GM23248 (cell line): ENCODE measurements around the gene IRF5. TPM values are rescaled to one million over a fixed set of nuclear protein-coding genes. Genes with fewer than 3 reads are reported as not detected.
A peak's percentile ranks its signal among the peaks of the same experiment; 100 is the strongest.

ENCODE experiments used
- DNase-seq: peaks from one replicate; pipeline ENCODE4 v3.0.0-alpha.2; 2015
- H2AFZ ChIP-seq: fragments of 200-600 bp; sonication (generic); 2 replicates; pipeline ENCODE4 v1.6.1; 2016; ENCODE audit warnings: antibody characterized with exemption
- H3F3A ChIP-seq: fragments of 200-600 bp; sonication (generic); 2 replicates; pipeline ENCODE4 v1.6.1; 2016; ENCODE audit warnings: mild to moderate bottlenecking, antibody characterized with exemption, mixed run types; ENCODE audit not compliant: insufficient read depth
- H3K27ac ChIP-seq: fragments of 200-600 bp; sonication (generic); 2 replicates; pipeline ENCODE4 v1.5.1; 2016; ENCODE audit warnings: mild to moderate bottlenecking
- H3K27me3 ChIP-seq: fragments of 200-600 bp; sonication (generic); replicated peaks from 2 replicates; pipeline ENCODE4 v1.6.1; 2016; ENCODE audit warnings: mild to moderate bottlenecking; ENCODE audit not compliant: insufficient read depth
- H3K36me3 ChIP-seq: fragments of 200-600 bp; sonication (generic); 2 replicates; pipeline ENCODE4 v1.6.1; 2016; ENCODE audit warnings: low read depth, mild to moderate bottlenecking
- H3K4me1 ChIP-seq: fragments of 200-600 bp; sonication (generic); 2 replicates; pipeline ENCODE4 v1.6.1; 2016; ENCODE audit warnings: mild to moderate bottlenecking; ENCODE audit not compliant: insufficient read depth
- H3K4me2 ChIP-seq: fragments of 200-600 bp; sonication (generic); one replicate; pipeline ENCODE4 v1.6.1; 2016; ENCODE audit warnings: mild to moderate bottlenecking; ENCODE audit not compliant: unreplicated experiment
- H3K4me3 ChIP-seq: fragments of 200-600 bp; sonication (generic); 2 replicates; pipeline ENCODE4 v1.5.1; 2016; ENCODE audit warnings: mild to moderate bottlenecking
- H3K79me2 ChIP-seq: fragments of 200-600 bp; sonication (generic); 2 replicates; pipeline ENCODE4 v1.6.1; 2016; ENCODE audit warnings: mild to moderate bottlenecking; ENCODE audit not compliant: insufficient read depth
- H3K9ac ChIP-seq: fragments of 200-600 bp; sonication (generic); 2 replicates; pipeline ENCODE4 v1.6.1; 2016; ENCODE audit warnings: mild to moderate bottlenecking
- H3K9me2 ChIP-seq: fragments of 200-600 bp; sonication (generic); 2 replicates; pipeline ENCODE4 v1.6.1; 2016; ENCODE audit warnings: mixed run types, mild to moderate bottlenecking, moderate library complexity; ENCODE audit not compliant: insufficient read depth
- H3K9me3 ChIP-seq: fragments of 200-600 bp; sonication (generic); one replicate; pipeline ENCODE4 v1.6.1; 2017; ENCODE audit warnings: low read depth
- H4K20me1 ChIP-seq: fragments of 200-600 bp; sonication (generic); 2 replicates; pipeline ENCODE4 v1.6.0; 2016; ENCODE audit not compliant: insufficient read depth
- EZH2 ChIP-seq: fragments of 200-600 bp; sonication (generic); IDR thresholded peaks from 2 replicates; pipeline ENCODE4 v1.6.1; 2018; ENCODE audit warnings: antibody characterized with exemption, mild to moderate bottlenecking; ENCODE audit not compliant: insufficient read depth, poor library complexity, severe bottlenecking
- EZH2phosphoT487 ChIP-seq: fragments of 200-600 bp; sonication (generic); IDR thresholded peaks from 2 replicates; pipeline ENCODE4 v1.6.1; 2018; ENCODE audit warnings: antibody characterized with exemption, moderate library complexity, mild to moderate bottlenecking, low read depth; ENCODE audit not compliant: insufficient read depth
- WGBS, 2 experiments: methylation state at CpG; one replicate each; pipeline ENCODE4 v1.1.6; 2015 to 2017; ENCODE audit warnings: low lambda C conversion rate in 2 of 2, low coverage in 1 of 2; ENCODE audit errors: missing lambda C conversion rate in 2 of 2; 5-methylcytosine and 5-hydroxymethylcytosine counted together
- in situ Hi-C: fragments of 300-500 bp; cut with MboI; formaldehyde crosslinking; loops from 2 replicates; pipeline ENCODE4 v1.15.0; 2020
- polyA plus RNA-seq: library from polyadenylated mRNA; unstranded; fragments of >200 nt; fragmentation: Nextera tagmentation; extraction: Ambion mirVana; gene quantifications from 2 replicates; pipeline ENCODE4 v1.2.1, GENCODE V29; 2016
- total RNA-seq: library from RNA; depleted of rRNA; stranded (reverse); fragments of >200 nt; shearing (Covaris generic); gene quantifications from 2 replicates; pipeline ENCODE4 v1.2.3, GENCODE V29; 2014

IRF5 gene
- total and polyA plus RNA-seq, 2 experiments from 2014 or later: under 0.01 to 0.16 TPM

DNA sequence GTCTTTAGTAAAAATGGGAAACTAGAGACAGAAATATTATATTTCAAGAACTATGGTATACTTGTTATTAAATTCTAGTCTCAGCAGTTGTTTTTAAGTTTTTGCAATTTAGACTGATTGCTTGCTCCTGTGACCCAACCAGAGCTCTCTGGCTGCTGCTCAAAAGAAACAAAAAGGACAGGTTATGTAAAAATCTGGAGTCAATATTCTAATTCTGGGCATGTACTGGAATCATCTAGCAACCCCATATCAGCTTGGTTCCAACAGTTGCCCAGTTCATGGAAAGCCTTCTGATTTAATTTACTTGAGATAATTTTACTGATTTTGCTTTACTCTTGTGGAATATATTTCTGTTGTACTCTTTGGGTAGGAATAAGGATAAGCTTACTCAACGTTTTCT is 37.5 kb upstream of the IRF5 start:
- H3K79me2 ChIP-seq: no peaks in the 10 kb centered on the region
- in situ Hi-C loops: loop anchor here (10.0 kb wide), 1 partner anchor 195 kb away; no protein-coding TSS in a partner anchor
- WGBS, 2 experiments: 15 to 17% methylated on average over 1 of the region's 1 CpG
- H3K4me2 ChIP-seq: no peak overlapping the region
- no peaks in the 10 kb centered on the region for H4K20me1 ChIP-seq
- DNase-seq: no peak
- TF ChIP-seq EZH2 (no peak), EZH2phosphoT487 (no peak)
- H3K36me3 ChIP-seq: no peaks in the 10 kb centered on the region
- no peaks in the 10 kb centered on the region for H3K9me2 ChIP-seq
- H3K9ac ChIP-seq: no peak overlapping the region
- H2AFZ ChIP-seq: no peak overlapping the region
- H3K4me3 ChIP-seq: no peak overlapping the region
- H3K9me3 ChIP-seq: no peaks in the 10 kb centered on the region
- peaks cover 8% of the 10 kb centered on the region for H3K4me1 ChIP-seq
- H3K27me3 ChIP-seq: peaks cover 4% of the 10 kb centered on the region; the same call in 1 of the 2 replicates
- H3K27ac ChIP-seq: no peak overlapping the region
- H3F3A ChIP-seq: peaks cover 8% of the 10 kb centered on the region

GRCh38 chr7:128902761-128903585 is 34.8 kb upstream of the IRF5 start:
- Histone ChIP-seq H2AFZ (no peak overlapping the region), H3K79me2 (no peaks in the 10 kb centered on the region), H3K9ac (no peak overlapping the region), H3K9me3 (no peaks in the 10 kb centered on the region), H3K4me1 (peaks cover 3% of the 10 kb centered on the region; the same call in 1 of the 2 replicates), H3K9me2 (no peaks in the 10 kb centered on the region), H3K27me3 (peaks cover 9% of the 10 kb centered on the region; the same call in 1 of the 2 replicates), H4K20me1 (no peaks in the 10 kb centered on the region), H3K36me3 (no peaks in the 10 kb centered on the region), H3K4me3 (no peak overlapping the region), H3F3A (no peaks in the 10 kb centered on the region), H3K4me2 (no peak overlapping the region), H3K27ac (no peak overlapping the region)
- WGBS, 2 experiments: 67 to 71% methylated on average over 10 to 12 of the region's 12 CpGs
- in situ Hi-C loops: loop anchor here (10.0 kb wide), 1 partner anchor 192 kb away; no protein-coding TSS in a partner anchor
- TF ChIP-seq EZH2phosphoT487: no peak
- TF ChIP-seq EZH2: no peak
- DNase-seq: peak; percentile 34

DNA sequence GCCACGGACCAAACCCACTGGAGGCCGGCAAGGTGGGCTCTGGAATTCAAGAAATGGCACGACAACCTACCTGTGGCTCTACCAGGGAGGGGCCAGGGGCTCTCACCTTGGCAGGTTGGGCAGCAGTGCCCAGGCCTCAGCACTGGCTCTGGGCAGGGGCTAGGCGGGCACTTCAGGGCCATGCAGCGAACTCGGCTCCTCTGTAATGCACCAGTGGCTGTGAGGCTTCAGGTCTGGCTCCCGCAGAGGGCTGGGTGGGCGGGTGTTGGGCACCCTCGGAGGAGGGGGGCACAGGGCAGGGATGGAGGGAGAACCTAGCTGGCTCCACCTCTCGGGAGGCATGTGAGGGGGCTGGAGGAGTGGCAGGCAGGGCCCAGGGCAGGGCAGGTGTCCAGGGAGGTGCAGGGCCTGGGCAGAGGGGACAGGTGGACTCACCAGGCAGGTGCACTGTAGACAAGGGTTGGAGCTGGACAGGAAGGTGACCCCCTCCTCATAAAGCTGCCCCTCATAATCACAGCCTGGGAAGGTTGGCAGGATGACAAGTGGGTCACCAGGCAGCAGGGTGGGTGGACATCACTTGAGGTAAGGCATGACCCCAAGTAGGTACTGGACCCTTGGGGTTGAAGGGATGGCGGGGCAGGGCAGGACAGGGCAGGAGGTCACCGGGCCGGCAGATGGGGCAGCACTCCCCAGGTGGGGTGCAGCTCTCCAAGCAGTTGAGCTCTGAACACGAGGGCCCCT is 33.9 kb upstream of the IRF5 start:
- H3K4me1 ChIP-seq: no peaks in the 10 kb centered on the region
- H3K36me3 ChIP-seq: no peaks in the 10 kb centered on the region
- H2AFZ ChIP-seq: no peak overlapping the region
- no peak overlapping the region for H3K27ac ChIP-seq
- no peaks in the 10 kb centered on the region for H3F3A ChIP-seq
- H3K9me2 ChIP-seq: no peaks in the 10 kb centered on the region
- H4K20me1 ChIP-seq: no peaks in the 10 kb centered on the region
- no peaks in the 10 kb centered on the region for H3K9me3 ChIP-seq
- no peak overlapping the region for H3K9ac ChIP-seq
- H3K4me3 ChIP-seq: no peak overlapping the region
- TF ChIP-seq EZH2phosphoT487 (no peak), EZH2 (no peak)
- no peak overlapping the region for H3K4me2 ChIP-seq
- DNase-seq: no peak
- in situ Hi-C loops: loop anchor here (10.0 kb wide), 1 partner anchor 191 kb away; no protein-coding TSS in a partner anchor
- peaks cover 9% of the 10 kb centered on the region; the same call in 1 of the 2 replicates for H3K27me3 ChIP-seq
- WGBS, 2 experiments: 53 to 68% methylated on average over 8 to 14 of the region's 14 CpGs
- no peaks in the 10 kb centered on the region for H3K79me2 ChIP-seq

GRCh38 chr7:128904381-128905197 is 33.1 kb upstream of the IRF5 start:
- Histone ChIP-seq H3K4me3 (no peak overlapping the region), H3K4me2 (no peak overlapping the region), H2AFZ (no peak overlapping the region), H3K9me3 (no peaks in the 10 kb centered on the region), H3K9ac (no peak overlapping the region), H3K79me2 (no peaks in the 10 kb centered on the region), H3F3A (no peaks in the 10 kb centered on the region), H3K4me1 (no peaks in the 10 kb centered on the region), H4K20me1 (no peaks in the 10 kb centered on the region), H3K27ac (no peak overlapping the region), H3K9me2 (no peaks in the 10 kb centered on the region), H3K36me3 (no peaks in the 10 kb centered on the region), H3K27me3 (peaks cover 15% of the 10 kb centered on the region)
- in situ Hi-C loops: loop anchor here (10.0 kb wide), 1 partner anchor 190 kb away; no protein-coding TSS in a partner anchor
- 11 to 14% methylated on average over 8 of the region's 8 CpGs for WGBS, 2 experiments
- no peak for TF ChIP-seq EZH2phosphoT487
- no peak for TF ChIP-seq EZH2
- DNase-seq: peak; percentile 76
